SK-N-SH (cell line): Measurements from ENCODE around the gene NF2.
"Not testable (repeated sequence)": the region's sequence is repeated elsewhere in the genome, so short reads cannot be mapped to it uniquely, and the experiment has no call there.

Experiments
- CTCF ChIP-seq: fragments of 200-600 bp; sonication (generic); IDR thresholded peaks from 2 replicates; pipeline ENCODE4 v1.6.1; 2017; ENCODE audit warnings: antibody characterized with exemption, mild to moderate bottlenecking, moderate library complexity
- MAX ChIP-seq: IDR thresholded peaks from 2 replicates; pipeline ENCODE4 v1.4.0; 2012; ENCODE audit warnings: low read depth
- POLR2AphosphoS5 ChIP-seq: IDR thresholded peaks from 2 replicates; pipeline ENCODE4 v1.6.1; 2012; ENCODE audit warnings: low read depth, low read length

GRCh38 chr22:29566513-29566912, 36.9 kb upstream of the NF2 start:
- TF ChIP-seq CTCF, MAX, POLR2AphosphoS5: not testable (repeated sequence)
